Effector CD8-positive, alpha-beta T cell (primary cell): ENCODE results near the gene GAB1.

Experiments
- DNase-seq: peaks from one replicate; lab custom pipeline; 2025; lab: John Stamatoyannopoulos, UW

GAB1 gene

GRCh38 chr4:143489106-143489505 lies 152.4 kb downstream of the GAB1 start:
- DNase-seq: no peak

DNA sequence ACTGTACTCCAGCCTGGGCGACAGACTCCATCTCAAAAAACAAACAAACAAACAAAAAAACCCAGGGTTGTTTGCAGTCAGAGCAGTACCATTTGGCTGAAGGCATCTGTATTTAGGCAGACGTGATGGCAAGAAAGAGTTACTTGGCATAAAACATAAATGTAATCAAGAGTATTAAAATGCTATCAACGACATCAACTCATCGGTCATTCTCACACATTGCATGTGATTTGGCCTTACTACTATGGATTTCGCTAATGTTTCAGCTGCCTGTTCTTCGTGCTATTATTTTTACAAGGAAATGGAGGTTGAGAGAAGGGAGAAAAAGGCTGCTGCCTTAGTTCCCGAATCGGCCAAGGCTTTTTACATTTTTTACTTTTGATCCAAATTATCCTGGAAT lies 161.3 kb downstream of the GAB1 start:
- DNase-seq: no peak

DNA sequence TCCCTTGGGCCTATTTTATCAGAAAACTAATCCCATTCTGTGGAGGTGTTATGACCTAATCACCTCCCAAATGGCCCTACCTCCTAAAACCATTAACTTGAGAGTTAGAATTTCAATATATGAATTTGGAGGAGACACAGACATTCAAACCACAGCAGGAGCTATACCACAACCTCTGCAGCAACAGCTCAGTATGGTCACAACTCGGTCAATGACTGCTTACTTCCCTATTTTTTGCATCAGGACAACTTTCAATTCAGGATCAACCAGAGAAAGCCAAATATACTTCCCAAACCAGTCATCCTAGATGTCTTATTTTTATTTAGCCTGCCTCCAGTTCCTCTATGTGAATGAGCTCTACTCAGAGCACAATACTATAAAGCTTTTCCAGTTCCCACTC lies 165.6 kb downstream of the GAB1 start:
- DNase-seq: no peak

DNA sequence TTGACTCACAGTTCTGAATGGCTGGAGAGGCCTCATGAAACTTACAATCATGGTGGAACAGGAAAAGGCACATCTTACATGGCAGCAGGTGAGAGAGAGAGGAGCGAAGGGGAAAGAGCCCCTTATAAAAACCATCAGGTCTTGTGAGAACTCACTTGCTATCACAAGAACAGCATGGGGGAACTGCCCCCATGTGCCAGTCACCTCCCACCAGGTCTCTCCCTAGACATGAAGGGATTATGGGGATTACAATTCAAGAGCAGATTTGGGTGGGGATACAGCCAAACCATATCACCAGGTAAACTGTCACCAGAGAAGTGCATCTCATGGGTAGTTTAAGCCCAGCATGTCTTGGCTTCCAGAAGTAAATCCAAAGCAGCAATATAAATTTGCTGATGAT lies 169.4 kb downstream of the GAB1 start:
- no peak for DNase-seq

GRCh38 chr4:143511906-143512305 lies 175.2 kb downstream of the GAB1 start:
- no peak for DNase-seq

DNA sequence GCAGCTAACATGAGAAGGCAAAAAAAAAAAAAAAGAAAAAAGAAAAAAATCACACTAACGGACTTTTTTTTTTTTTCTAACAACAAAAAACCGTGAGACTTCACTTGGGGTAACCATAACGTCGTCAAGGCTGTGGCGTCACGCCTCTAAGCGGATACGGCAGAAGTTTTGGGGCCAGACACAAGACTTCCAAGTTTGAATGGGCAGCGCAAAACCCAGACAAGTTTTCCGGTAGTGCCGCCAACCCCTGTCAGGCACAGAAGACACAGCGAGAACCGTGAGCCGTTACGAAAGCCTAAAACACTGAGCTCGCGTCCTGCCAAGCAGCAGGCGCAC lies 176.3 kb downstream of the GAB1 start:
- peak; percentile 83 for DNase-seq

- peak; percentile 93 for DNase-seq
These were observed 176.9 kb downstream of the GAB1 start, which contains the start of gene SMARCA5 for GRCh38 chr4:143513314-143514168. Gene SMARCA5, plus strand, starts transcription at chr4:143513702. Its CDS starts 223 bp downstream, at chr4:143513925.

DNA sequence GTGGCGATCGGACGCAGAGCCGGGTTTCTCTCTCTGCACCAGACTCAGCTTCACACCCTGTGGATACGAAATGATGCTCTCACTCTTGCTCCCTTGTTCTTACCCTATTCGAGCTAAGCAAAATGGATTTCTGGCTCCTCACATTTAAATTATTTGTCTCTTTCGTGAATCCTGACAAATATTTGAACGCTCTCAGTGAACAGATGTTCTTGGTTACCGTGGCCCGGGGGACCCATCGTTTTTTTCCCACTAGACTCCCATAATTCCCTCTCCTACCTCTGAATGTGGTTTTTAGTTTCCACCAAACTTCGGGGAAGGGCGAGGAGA lies 177.5 kb downstream of the GAB1 start:
- DNase-seq: no peak

DNA sequence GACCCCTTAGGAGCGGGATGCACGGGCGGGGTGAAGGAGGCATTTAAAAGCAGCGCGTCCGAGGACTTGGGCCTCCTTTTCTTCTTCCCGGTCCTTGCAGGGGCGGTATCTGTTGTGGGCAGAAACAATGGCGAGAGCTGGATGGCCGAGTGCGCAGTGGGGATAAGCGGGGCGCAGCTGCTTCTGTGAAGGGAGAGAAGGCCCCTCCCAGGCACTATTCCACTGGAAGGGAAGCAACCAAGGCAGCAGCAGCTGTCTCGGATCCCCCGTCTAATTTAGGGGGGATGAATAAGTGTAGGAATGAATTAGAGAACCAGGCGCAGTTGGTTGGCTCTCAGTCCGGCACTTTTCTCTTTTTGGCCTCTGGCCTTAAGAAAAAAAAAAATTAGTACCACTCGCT lies 177.8 kb downstream of the GAB1 start:
- DNase-seq: no peak

DNA sequence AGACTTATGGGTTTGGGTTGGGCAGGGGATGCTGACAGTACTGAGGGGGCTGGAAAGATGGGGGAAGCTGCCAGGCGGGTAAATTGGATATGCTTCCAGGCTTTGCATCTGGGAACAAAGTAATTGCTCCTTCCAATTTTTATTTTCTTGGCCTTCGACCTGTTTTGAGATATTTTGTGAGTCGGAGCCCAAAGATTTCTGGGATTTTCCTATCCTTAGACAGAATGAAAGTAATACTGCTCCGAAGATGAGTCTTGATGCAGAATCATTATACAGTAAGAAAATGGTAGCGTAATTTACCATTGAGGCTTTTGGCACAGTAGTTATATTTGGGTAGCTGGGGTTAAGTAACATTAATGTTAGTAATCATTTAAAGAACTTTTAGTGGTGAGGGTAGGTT lies 178.2 kb downstream of the GAB1 start:
- no peak for DNase-seq

DNA sequence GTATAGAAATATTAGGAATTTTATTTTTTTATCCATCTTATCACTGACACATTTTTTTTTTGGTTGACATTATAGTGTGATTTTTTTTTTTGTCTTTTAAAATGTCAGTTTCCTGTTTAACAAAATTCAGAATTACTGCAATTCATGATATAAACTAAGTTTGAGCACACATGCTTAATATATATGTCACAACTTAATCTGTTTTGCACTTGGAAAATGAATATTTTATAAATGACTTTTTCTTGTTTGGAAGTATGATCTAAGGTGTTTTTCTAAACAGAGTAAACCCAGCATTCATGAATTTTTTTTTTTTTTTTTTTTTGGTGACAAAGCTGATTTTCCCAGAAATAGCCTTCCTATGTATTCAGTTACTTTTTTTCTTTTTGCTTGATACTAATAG lies 179.2 kb downstream of the GAB1 start:
- DNase-seq: no peak

DNA sequence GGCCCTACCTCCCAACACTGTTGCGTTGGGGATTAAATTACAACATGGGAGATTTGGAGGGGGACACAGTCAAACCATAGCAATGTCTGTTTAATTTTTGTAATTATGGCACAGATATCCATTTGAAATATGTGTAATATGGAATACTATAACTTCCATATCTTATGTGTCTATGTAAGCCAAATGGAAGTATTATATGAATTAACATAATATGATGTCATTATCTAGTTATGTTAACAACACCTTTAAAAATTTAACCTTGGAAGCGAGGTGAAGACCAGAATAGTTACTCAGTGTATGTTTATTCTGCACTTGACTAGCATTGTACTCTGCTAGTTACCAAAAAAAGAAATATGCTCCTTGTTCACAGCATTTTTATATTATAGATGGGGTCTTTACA lies 181.1 kb downstream of the GAB1 start:
- DNase-seq: no peak
